Measurements from ENCODE around the gene BCKDHA.
"Not testable (repeated sequence)": the region's sequence is repeated elsewhere in the genome, so short reads cannot be mapped to it uniquely, and the experiment has no call there.

BCKDHA gene

DNA sequence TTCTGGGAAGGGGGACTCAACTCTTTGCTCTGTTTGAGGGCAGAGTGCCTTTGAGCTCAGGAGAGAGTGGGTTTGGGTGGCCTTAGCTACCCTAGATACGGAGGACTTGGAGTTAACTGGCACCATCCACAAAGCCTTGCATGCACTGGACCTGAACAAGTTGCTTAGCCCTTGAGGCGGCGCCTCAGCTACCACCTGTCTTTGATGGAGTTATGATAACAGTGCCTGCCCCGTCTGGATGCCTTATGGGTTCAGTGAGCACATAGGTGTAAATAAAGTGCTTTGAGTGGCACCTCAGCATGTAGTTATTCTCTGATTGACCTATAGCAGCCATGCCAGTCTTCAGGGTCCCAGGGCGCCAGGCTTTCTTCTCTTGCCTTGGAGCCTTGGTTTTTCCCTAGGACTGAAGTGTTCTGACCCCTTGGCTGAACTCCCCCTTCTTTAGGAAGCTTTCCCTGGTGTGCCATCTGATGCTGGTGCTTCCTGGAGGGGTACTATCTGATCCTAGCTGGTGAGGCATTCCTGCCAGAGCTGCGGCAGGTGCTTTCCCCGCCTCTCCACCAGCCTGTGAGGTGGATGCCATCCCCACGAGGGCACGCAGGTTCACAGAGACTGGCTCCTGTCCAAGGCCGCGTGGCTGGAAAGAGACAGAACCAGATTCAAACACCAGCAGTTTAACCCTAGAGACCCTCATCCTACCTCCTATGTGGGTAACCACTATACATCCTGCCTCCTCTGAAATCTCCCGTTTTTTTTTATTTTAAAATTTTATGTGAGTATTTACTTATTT is 5.8 kb downstream of the BCKDHA start:
- DNase-seq (ENCODE audit: low read depth), result no peak
- TF ChIP-seq, protein P1, sequence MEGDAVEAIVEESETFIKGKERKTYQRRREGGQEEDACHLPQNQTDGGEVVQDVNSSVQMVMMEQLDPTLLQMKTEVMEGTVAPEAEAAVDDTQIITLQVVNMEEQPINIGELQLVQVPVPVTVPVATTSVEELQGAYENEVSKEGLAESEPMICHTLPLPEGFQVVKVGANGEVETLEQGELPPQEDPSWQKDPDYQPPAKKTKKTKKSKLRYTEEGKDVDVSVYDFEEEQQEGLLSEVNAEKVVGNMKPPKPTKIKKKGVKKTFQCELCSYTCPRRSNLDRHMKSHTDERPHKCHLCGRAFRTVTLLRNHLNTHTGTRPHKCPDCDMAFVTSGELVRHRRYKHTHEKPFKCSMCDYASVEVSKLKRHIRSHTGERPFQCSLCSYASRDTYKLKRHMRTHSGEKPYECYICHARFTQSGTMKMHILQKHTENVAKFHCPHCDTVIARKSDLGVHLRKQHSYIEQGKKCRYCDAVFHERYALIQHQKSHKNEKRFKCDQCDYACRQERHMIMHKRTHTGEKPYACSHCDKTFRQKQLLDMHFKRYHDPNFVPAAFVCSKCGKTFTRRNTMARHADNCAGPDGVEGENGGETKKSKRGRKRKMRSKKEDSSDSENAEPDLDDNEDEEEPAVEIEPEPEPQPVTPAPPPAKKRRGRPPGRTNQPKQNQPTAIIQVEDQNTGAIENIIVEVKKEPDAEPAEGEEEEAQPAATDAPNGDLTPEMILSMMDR (conservative IDR thresholded peaks at IDR 0.05; ENCODE audit: low read depth, low read length), result no peak
- no peak overlapping the region for H3K4me3 ChIP-seq (ENCODE audit: low read depth, low read length)

DNA sequence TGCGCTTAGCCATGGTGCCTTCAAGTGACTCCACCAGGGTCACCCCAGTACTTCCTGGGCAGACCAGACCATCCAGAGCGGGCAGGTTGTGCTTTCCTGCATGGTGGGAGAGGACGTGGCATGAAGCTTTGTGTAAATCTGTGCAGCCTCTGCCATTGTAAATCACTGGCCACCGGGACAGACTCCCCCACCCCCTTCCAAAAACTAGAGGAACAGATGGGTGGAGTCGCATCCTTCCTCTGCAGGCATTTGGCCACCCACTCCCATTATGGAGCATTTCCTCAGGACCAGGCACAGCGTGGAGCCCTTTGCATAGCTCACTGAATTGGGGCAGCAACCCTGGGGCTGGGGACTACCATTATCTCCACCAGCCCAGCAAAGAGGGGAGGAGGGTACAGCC is 8.2 kb downstream of the BCKDHA start:
- no peak overlapping the region for H3K4me3 ChIP-seq (ENCODE audit: low read depth, low read length)
- TF ChIP-seq, protein P1 (conservative IDR thresholded peaks at IDR 0.05; ENCODE audit: low read depth, low read length), result no peak
- no peak for DNase-seq (ENCODE audit: low read depth)

DNA sequence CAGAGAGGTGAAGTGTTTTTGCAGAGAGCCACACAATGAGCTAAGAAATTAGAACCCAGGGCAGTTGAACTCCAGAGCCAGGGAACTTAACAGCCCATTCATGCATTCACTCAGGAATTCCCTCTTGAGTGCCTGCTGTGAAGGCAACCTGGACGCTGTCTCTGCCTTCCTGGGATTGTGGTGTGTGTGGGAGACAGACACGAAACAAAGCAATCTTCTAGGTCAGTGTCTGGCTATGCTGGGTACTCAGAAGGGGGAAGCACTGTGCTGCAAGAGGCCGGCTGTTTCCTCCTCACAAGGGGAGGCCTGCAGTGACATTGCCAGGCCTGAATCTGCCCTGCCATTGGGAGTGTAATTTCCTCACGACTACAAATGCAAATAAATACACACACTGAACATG is 9.7 kb downstream of the BCKDHA start:
- H3K4me3 ChIP-seq (ENCODE audit: low read depth, low read length), result no peak overlapping the region
- DNase-seq (ENCODE audit: low read depth), result peak; percentile 76
- TF ChIP-seq, protein P1 (conservative IDR thresholded peaks at IDR 0.05; ENCODE audit: low read depth, low read length), result peak; percentile 25

DNA sequence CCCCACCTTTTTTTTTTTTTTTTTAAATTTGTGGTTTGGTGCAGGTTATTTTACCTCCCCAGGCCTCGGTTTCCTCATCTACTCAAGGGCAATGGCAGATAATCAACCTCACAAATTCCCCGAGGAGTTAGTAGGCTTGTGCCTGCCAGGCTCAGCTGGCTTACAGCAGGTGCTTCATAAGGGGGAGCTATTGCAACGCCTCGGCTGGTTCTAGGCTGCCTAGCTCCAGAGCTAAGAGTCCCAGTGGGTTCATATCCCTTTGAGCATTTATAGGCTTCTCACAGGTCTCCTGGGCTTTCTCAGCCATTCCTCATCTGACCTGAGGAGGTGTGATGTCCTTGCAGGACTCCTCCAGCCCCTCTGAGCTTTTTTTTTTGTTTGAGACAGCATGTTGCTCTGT is 10.6 kb downstream of the BCKDHA start:
- TF ChIP-seq, protein P1 (conservative IDR thresholded peaks at IDR 0.05; ENCODE audit: low read depth, low read length), result no peak
- H3K4me3 ChIP-seq (ENCODE audit: low read depth, low read length), result no peak overlapping the region
- DNase-seq (ENCODE audit: low read depth), result no peak

DNA sequence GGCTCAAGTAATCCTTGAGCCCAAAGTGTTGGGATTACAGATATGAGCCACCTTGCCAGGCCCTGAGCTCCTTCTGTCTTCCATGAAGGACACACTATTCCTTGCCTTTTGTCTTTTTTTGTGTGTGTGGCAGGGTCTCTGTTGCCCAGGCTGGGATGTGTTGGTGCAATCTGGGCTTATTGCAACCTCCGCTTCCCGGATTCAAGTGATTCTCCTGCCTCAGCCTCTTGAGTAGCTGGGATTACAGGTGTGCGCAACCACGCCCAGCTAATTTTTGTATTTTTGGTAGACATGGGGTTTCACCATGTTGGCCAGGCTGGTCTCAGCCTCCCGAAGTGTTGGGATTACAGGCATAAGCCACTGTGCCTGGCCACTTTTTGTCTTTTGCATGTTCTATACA is 11.2 kb downstream of the BCKDHA start:
- not testable (repeated sequence) for DNase-seq (ENCODE audit: low read depth); H3K4me3 ChIP-seq (ENCODE audit: low read depth, low read length)

DNA sequence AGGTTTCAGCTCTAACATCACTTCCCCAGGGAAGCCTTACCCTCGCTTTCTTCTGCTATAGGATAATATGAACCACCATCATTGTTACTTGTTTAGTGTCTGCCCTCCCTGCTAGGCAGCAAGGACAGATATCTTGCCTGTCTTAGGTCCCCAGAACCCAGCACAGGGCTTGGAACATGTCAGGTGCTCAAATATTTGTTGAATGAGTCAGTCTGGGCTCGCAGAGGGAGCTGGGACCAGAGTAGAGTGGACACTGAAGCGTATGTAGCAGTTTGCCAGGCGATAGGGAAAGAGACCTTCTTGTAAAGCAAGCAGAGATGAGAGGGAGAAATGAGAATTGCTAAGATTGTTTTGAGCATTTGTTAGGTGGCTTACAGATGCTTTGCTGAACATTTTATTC is 11.7 kb downstream of the BCKDHA start:
- DNase-seq (ENCODE audit: low read depth), result peak; percentile 72
- no peak overlapping the region for H3K4me3 ChIP-seq (ENCODE audit: low read depth, low read length)
- TF ChIP-seq, protein P1 (conservative IDR thresholded peaks at IDR 0.05; ENCODE audit: low read depth, low read length), result no peak

DNA sequence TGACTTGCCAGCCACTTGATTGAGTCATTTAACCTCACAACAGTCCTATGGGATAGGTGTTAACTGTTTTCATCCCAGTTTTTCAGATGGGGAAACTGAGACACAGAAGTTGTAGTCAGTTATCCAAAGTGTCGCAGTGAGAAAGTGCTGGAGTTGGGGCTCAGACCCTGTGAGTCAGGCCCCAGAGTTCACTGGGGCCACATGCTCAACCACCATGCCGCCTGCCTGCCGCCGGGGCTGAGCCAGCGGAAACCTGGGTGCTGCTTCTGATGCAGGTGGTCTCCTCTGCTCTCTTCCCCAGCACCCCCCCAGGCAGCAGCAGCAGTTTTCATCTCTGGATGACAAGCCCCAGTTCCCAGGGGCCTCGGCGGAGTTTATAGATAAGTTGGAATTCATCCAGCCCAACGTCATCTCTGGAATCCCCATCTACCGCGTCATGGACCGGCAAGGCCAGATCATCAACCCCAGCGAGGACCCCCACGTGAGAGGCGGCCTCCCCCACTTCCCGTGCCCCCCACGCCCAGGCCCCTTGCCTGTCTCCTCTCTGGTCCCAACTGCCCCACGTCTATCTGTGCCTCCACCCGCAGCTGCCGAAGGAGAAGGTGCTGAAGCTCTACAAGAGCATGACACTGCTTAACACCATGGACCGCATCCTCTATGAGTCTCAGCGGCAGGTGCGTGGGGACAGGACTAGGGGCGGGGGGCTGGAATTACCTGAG is 12.9 kb downstream of the BCKDHA start:
- TF ChIP-seq, protein P1 (conservative IDR thresholded peaks at IDR 0.05; ENCODE audit: low read depth, low read length), result no peak
- no peak for DNase-seq (ENCODE audit: low read depth)
- H3K4me3 ChIP-seq (ENCODE audit: low read depth, low read length), result no peak overlapping the region
